Activated T-cell treated with anti-CD3 and anti-CD28 coated beads for 48 hours (primary cell): ENCODE results near the gene DGCR6.
"Not testable (repeated sequence)": the region's sequence is repeated elsewhere in the genome, so short reads cannot be mapped to it uniquely, and the experiment has no call there.

Source experiments
- DNase-seq: peaks from one replicate; pipeline ENCODE4 v3.0.0-alpha.2; 2020; ENCODE audit warnings: low read depth

Gene DGCR6

GRCh38 chr22:18905540-18906409 is at the start of gene DGCR6:
Gene DGCR6 (plus strand): TSS chr22:18906320. CDS start chr22:18906375, 55 bp downstream.
- DNase-seq = no peak

GRCh38 chr22:18859314-18859713 is 46.8 kb upstream of the DGCR6 start:
- not testable (repeated sequence) for DNase-seq

- peak; percentile 25 for DNase-seq
These were observed 24.9 kb upstream of the DGCR6 start for GRCh38 chr22:18881260-18881659.

- not testable (repeated sequence) for DNase-seq
These were observed 21.7 kb upstream of the DGCR6 start for GRCh38 chr22:18884465-18884864.

GRCh38 chr22:18888115-18888514 is 18.0 kb upstream of the DGCR6 start:
- DNase-seq = no peak

GRCh38 chr22:18890510-18891192 is 15.5 kb upstream of the DGCR6 start:
- DNase-seq = not testable (repeated sequence)

GRCh38 chr22:18893775-18894174 is 12.3 kb upstream of the DGCR6 start:
- DNase-seq = not testable (repeated sequence)

- DNase-seq = not testable (repeated sequence)
These were observed 10.0 kb upstream of the DGCR6 start for GRCh38 chr22:18896037-18896657.

- not testable (repeated sequence) for DNase-seq
These were observed 258 bp downstream of the DGCR6 start for GRCh38 chr22:18906410-18906745.

- DNase-seq = no peak
These were observed 776 bp downstream of the DGCR6 start for GRCh38 chr22:18906896-18907295.

- no peak for DNase-seq
These were observed 3.4 kb downstream of the DGCR6 start for GRCh38 chr22:18909556-18909955.

- DNase-seq = not testable (repeated sequence)
These were observed 5.4 kb downstream of the DGCR6 start for GRCh38 chr22:18911535-18911934.

GRCh38 chr22:18912264-18912946 is 6.3 kb downstream of the DGCR6 start:
- DNase-seq = not testable (repeated sequence)

- not testable (repeated sequence) for DNase-seq
These were observed 8.4 kb downstream of the DGCR6 start for GRCh38 chr22:18914558-18914957.

GRCh38 chr22:18915550-18915949 is 9.4 kb downstream of the DGCR6 start:
- DNase-seq = not testable (repeated sequence)

- DNase-seq = not testable (repeated sequence)
These were observed 11.7 kb downstream of the DGCR6 start for GRCh38 chr22:18917818-18918217.

- not testable (repeated sequence) for DNase-seq
These were observed 14.3 kb downstream of the DGCR6 start for GRCh38 chr22:18920257-18920902.

- DNase-seq = no peak
These were observed 19.4 kb downstream of the DGCR6 start for GRCh38 chr22:18925368-18926064.

GRCh38 chr22:18927020-18927419 is 20.9 kb downstream of the DGCR6 start:
- no peak for DNase-seq

- no peak for DNase-seq
These were observed 21.5 kb downstream of the DGCR6 start for GRCh38 chr22:18927573-18927972.

- DNase-seq = no peak
These were observed 23.3 kb downstream of the DGCR6 start for GRCh38 chr22:18929459-18929858.
